Keratinocyte (primary cell): ENCODE measurements around the gene STK40. TPM values are rescaled to one million over a fixed set of nuclear protein-coding genes. Genes with fewer than 3 reads are reported as not detected.

Experiments used
- DNase-seq: peaks from one replicate; pipeline ENCODE4 v3.0.0-alpha.2; 2011; ENCODE audit warnings: low read depth, missing footprints, low spot score
- FAIRE-seq: peaks from 2 replicates; lab custom pipeline; 2011; peaks lifted over from hg19 to GRCh38; lab: Jason Lieb, UNC
- H2AFZ ChIP-seq: 2 replicates; pipeline ENCODE4 v1.6.0; 2012; ENCODE audit warnings: low read length, control low read depth, inconsistent platforms; ENCODE audit not compliant: control insufficient read depth
- H3K27ac ChIP-seq: 2 replicates; pipeline ENCODE4 v1.5.1; 2011; ENCODE audit warnings: low read length; ENCODE audit not compliant: control insufficient read depth, insufficient read depth
- H3K27me3 ChIP-seq: 3 replicates; pipeline ENCODE4 v1.6.0; 2011; ENCODE audit warnings: low read length; ENCODE audit not compliant: control insufficient read depth, insufficient read depth; ENCODE audit errors: extremely low read depth
- H3K36me3 ChIP-seq, 2 experiments: 2 replicates in 1 of 2; 3 replicates in 1 of 2; pipeline ENCODE4 v1.5.1; 2011; ENCODE audit warnings: low read length in 2 of 2, mild to moderate bottlenecking in 1 of 2; ENCODE audit not compliant: control insufficient read depth in 2 of 2, insufficient read depth in 2 of 2; ENCODE audit errors: extremely low read depth in 1 of 2
- H3K4me1 ChIP-seq: 3 replicates; pipeline ENCODE4 v1.5.1; 2011; ENCODE audit warnings: low read length; ENCODE audit not compliant: control insufficient read depth, insufficient read depth; ENCODE audit errors: extremely low read depth
- H3K4me2 ChIP-seq: 3 replicates; pipeline ENCODE4 v1.6.0; 2011; ENCODE audit warnings: low read depth, low read length; ENCODE audit not compliant: control insufficient read depth, insufficient read depth; ENCODE audit errors: extremely low read depth
- H3K4me3 ChIP-seq, 3 experiments: fragments of 200-600 bp in 1 of 3; sonication (generic) in 1 of 3; 2 replicates in 2 of 3; 3 replicates in 1 of 3; pipeline ENCODE4 v1.5.1; 2011 to 2016; ENCODE audit warnings: low read length in 3 of 3, mild to moderate bottlenecking in 3 of 3, control low read depth in 2 of 3, inconsistent platforms in 1 of 3, low read depth in 1 of 3, mixed read lengths in 1 of 3, mixed run types in 1 of 3, moderate library complexity in 1 of 3; ENCODE audit not compliant: control insufficient read depth in 2 of 3, insufficient read depth in 2 of 3; ENCODE audit errors: extremely low read depth in 1 of 3
- H3K79me2 ChIP-seq: 2 replicates; pipeline ENCODE4 v1.6.0; 2012; ENCODE audit warnings: low read length; ENCODE audit not compliant: control insufficient read depth, insufficient read depth
- H3K9ac ChIP-seq: 3 replicates; pipeline ENCODE4 v1.6.0; 2011; ENCODE audit warnings: low read length; ENCODE audit not compliant: control insufficient read depth, insufficient read depth; ENCODE audit errors: extremely low read depth
- H3K9me1 ChIP-seq: 3 replicates; pipeline ENCODE4 v1.6.0; 2011; ENCODE audit warnings: low read length; ENCODE audit not compliant: control insufficient read depth, insufficient read depth; ENCODE audit errors: extremely low read depth
- H3K9me3 ChIP-seq: 2 replicates; pipeline ENCODE4 v1.5.1; 2012; ENCODE audit warnings: low read depth, low read length; ENCODE audit not compliant: control insufficient read depth
- H4K20me1 ChIP-seq: 3 replicates; pipeline ENCODE4 v1.6.0; 2011; ENCODE audit warnings: low read length; ENCODE audit not compliant: control insufficient read depth, insufficient read depth; ENCODE audit errors: extremely low read depth
- EZH2 ChIP-seq: IDR thresholded peaks from one replicate; pipeline ENCODE4 v1.6.1; 2012; ENCODE audit warnings: inconsistent platforms, mild to moderate bottlenecking, low read length, moderate library complexity
- dilution Hi-C: fragments of 300-500 bp; cut with MboI; formaldehyde crosslinking; loops from one replicate; pipeline ENCODE4 v1.7.0; 2020; ENCODE audit warnings: low sequenced_read_pairs; ENCODE audit not compliant: extremely low pct_ligation_motif_present
- polyA plus RNA-seq, 5 experiments: library from polyadenylated mRNA; depleted of rRNA in 3 of 5; stranded (reverse) in 3 of 5; stranded (forward) in 1 of 5; unstranded in 1 of 5; fragments of >200 nt; gene quantifications; 1 replicate in 1 of 5; 2 replicates in 3 of 5; 3 replicates in 1 of 5; pipeline versions ENCODE4 v1.2.1 to v1.2.3, GENCODE V29; 2011 to 2012; ENCODE audit warnings: missing spikeins in 2 of 5, low read depth in 1 of 5, low replicate concordance in 1 of 5
- TF ChIP-seq, protein P1 (sequence below), 3 experiments: IDR thresholded peaks in 1 of 3; conservative IDR thresholded peaks in 1 of 3; optimal IDR thresholded peaks in 1 of 3; 2 replicates in 2 of 3; 3 replicates in 1 of 3; pipeline versions ENCODE3 to v1.5.1; 2011; ENCODE audit warnings: low read length in 3 of 3, mild to moderate bottlenecking in 3 of 3, moderate library complexity in 2 of 3, control low read depth in 1 of 3, inconsistent platforms in 1 of 3; ENCODE audit not compliant: insufficient read depth in 2 of 3; ENCODE audit errors: extremely low read depth in 1 of 3

Gene STK40
- polyA plus RNA-seq, 1 donor (not counting 4 experiments of a cell fraction or from before 2014, with no cell fraction given), result 10.4 TPM

DNA sequence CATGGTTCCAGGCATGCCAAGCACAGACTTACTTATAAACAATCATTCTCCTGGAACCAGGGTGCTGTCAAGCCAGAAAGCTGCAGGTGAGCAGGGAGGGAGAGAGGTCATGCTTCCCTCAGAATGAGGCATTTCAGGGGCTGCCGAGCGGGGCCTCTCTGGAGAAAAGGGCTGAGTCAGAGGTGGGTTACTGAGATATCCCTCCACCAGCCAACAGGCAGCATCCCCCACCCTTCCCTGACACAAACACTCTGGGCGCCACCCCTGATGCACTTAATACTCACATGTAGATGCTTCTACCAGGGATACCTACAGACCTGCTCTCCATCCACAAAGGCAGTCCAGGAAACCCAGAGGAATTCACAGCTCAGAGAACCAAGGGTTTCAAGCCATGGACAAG lies 13.1 kb downstream of the STK40 start:
- H3K9me1 ChIP-seq, result peaks cover 2% of the 10 kb centered on the region
- H3K9ac ChIP-seq, result peak overlapping the region; percentile 29
- no peak for TF ChIP-seq EZH2
- TF ChIP-seq, protein P1, sequence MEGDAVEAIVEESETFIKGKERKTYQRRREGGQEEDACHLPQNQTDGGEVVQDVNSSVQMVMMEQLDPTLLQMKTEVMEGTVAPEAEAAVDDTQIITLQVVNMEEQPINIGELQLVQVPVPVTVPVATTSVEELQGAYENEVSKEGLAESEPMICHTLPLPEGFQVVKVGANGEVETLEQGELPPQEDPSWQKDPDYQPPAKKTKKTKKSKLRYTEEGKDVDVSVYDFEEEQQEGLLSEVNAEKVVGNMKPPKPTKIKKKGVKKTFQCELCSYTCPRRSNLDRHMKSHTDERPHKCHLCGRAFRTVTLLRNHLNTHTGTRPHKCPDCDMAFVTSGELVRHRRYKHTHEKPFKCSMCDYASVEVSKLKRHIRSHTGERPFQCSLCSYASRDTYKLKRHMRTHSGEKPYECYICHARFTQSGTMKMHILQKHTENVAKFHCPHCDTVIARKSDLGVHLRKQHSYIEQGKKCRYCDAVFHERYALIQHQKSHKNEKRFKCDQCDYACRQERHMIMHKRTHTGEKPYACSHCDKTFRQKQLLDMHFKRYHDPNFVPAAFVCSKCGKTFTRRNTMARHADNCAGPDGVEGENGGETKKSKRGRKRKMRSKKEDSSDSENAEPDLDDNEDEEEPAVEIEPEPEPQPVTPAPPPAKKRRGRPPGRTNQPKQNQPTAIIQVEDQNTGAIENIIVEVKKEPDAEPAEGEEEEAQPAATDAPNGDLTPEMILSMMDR (optimal IDR thresholded peaks at IDR 0.05 in 1 of 3, IDR thresholded peaks at IDR 0.05 in 1 of 3, conservative IDR thresholded peaks at IDR 0.05 in 1 of 3; ENCODE audit: extremely low read depth in 1 of 3, insufficient read depth in 2 of 3, low read length in 3 of 3), result no peak
- FAIRE-seq (no peak), DNase-seq (no peak)
- H3K9me3 ChIP-seq, result no peaks in the 10 kb centered on the region
- no peaks in the 10 kb centered on the region for H3K27me3 ChIP-seq
- peaks cover 36% of the 10 kb centered on the region for H3K4me1 ChIP-seq
- H2AFZ ChIP-seq, result no peak overlapping the region
- no peaks in the 10 kb centered on the region for H4K20me1 ChIP-seq
- peak overlapping the region; percentile 73 for H3K4me2 ChIP-seq
- H3K4me3 ChIP-seq, result no peak overlapping the region
- H3K36me3 ChIP-seq, result peaks cover 7 to 16% of the 10 kb centered on the region in 2 experiments
- dilution Hi-C loops, result no loop called here
- H3K79me2 ChIP-seq, result peaks cover 33% of the 10 kb centered on the region
- peak overlapping the region; percentile 71 for H3K27ac ChIP-seq

DNA sequence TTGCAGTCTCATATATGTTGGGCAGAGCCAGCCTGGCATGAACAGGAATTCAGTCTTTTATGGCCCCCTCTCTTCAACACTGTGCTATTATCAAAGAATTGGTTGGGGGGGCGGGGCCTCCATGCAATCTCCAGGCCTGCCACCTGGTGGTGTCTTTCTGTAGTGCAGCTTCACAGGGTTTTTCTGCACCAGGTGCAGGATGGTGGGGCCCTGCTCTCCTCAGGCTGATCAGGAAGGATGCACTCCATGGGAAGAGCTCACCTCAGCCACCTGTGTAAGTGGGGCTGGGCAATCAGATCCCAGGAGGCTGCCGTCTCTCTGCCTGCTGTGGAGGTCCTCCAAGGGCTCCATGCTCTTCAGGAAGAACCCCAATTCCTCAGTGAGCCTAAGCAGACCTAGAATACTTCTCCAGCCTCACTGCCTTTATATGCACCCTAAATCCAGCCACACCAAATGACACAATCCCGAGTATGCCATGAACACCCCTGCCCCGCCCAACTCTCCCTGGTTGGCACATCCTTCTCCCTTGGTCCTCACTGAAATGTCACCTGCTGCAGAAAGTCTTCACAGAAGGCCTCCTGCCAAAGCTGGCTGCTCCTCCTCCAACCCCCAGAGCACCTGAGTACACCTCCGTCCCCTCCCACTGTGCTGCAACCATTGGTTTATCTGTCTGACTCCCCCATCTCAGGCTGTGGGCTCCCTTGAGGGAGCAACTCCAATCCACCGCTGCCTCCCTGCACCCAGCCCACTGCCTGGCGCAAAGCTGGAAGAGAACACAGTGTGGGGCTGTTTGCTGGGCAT lies 16.5 kb downstream of the STK40 start:
- Histone ChIP-seq H3K9me1 (no peaks in the 10 kb centered on the region), H3K79me2 (peaks cover 39% of the 10 kb centered on the region), H4K20me1 (peaks cover 3% of the 10 kb centered on the region), H3K27ac (no peak overlapping the region), H3K4me1 (peaks cover 28% of the 10 kb centered on the region), H3K27me3 (no peaks in the 10 kb centered on the region), H3K4me3 (no peak overlapping the region), H3K36me3 (peaks cover 20 to 22% of the 10 kb centered on the region in 2 experiments), H3K4me2 (no peak overlapping the region), H3K9ac (no peak overlapping the region), H3K9me3 (no peaks in the 10 kb centered on the region), H2AFZ (no peak overlapping the region)
- FAIRE-seq, result peak; percentile 65
- no peak for TF ChIP-seq EZH2
- TF ChIP-seq, protein P1 (optimal IDR thresholded peaks at IDR 0.05 in 1 of 3, IDR thresholded peaks at IDR 0.05 in 1 of 3, conservative IDR thresholded peaks at IDR 0.05 in 1 of 3; ENCODE audit: extremely low read depth in 1 of 3, insufficient read depth in 2 of 3, low read length in 3 of 3), result peak; percentile 81 to 92 (median 89)
- dilution Hi-C loops, result no loop called here
- DNase-seq, result no peak
